Right cardiac atrium (tissue), 5 donors: ENCODE measurements around the gene LHFPL3. TPM values are rescaled to one million over a fixed set of nuclear protein-coding genes. Genes with fewer than 3 reads are reported as not detected.
"Not testable (repeated sequence)": the region's sequence is repeated elsewhere in the genome, so short reads cannot be mapped to it uniquely, and the experiment has no call there.

Source experiments
- ATAC-seq, 2 donors: fragments of 200-7000 bp; cut with Tn5 transposase; one replicate each; pipeline versions ENCODE4 v1.8.0 to v1.9.1; 2020; ENCODE audit warnings: moderate library complexity in 2 of 2, mild to moderate bottlenecking in 1 of 2
- DNase-seq, 3 donors: peaks; one replicate each; pipeline ENCODE4 v3.0.0-alpha.2; 2020
- H3K27ac ChIP-seq: one replicate; pipeline ENCODE4 v1.5.1; 2013; ENCODE audit warnings: mild to moderate bottlenecking, low read length, control low read depth, moderate library complexity
- H3K27me3 ChIP-seq: one replicate; pipeline ENCODE4 v1.6.1; 2013; ENCODE audit not compliant: control insufficient read depth, insufficient read depth
- H3K4me1 ChIP-seq: one replicate; pipeline ENCODE4 v1.6.1; 2013; ENCODE audit warnings: low read length; ENCODE audit not compliant: control insufficient read depth, insufficient read depth
- H3K4me3 ChIP-seq: one replicate; pipeline ENCODE4 v1.5.1; 2013; ENCODE audit warnings: low read length, control low read depth
- H3K9me3 ChIP-seq: one replicate; pipeline ENCODE4 v1.6.1; 2013; ENCODE audit warnings: low read length; ENCODE audit not compliant: control insufficient read depth
- WGBS: extraction: QIAGEN DNeasy Blood & Tissue Kit; methylation state at CpG from one replicate; pipeline ENCODE4 v1.1.7; 2013; 5-methylcytosine and 5-hydroxymethylcytosine counted together
- intact Hi-C, 4 donors: fragments of 100-400 bp; cut with DNase I; formaldehyde crosslinking; loops; one replicate each; pipeline versions ENCODE4 v1.11.0 to v1.14.0; 2022 to 2023
- polyA plus RNA-seq: library from polyadenylated mRNA; stranded (reverse); fragments of 200-250 nt; gene quantifications from one replicate; pipeline ENCODE4 v1.2.3, GENCODE V29; 2013
- total RNA-seq, 4 donors: library from RNA; stranded (reverse); fragmentation: NEBNext Ultra II Directional; extraction: Animal tissue kit (Norgen Biotek cat#: 25700); gene quantifications; one replicate each; pipeline ENCODE4 v1.2.1, GENCODE V29; 2021
- donor health status: healthy with polysubstance abuse.
- donor health status: DM: no; HTN: yes; CAD: no.
- donor health status: DM: no; HTN: no; CAD: no.
- donor health status: DM: no; HTN: yes; CAD: no; lungs with severe emphysema.
- donor health status: DM: yes; HTN: yes; CAD: no.

LHFPL3 gene
- total and polyA plus RNA-seq, 5 donors, result not detected

DNA sequence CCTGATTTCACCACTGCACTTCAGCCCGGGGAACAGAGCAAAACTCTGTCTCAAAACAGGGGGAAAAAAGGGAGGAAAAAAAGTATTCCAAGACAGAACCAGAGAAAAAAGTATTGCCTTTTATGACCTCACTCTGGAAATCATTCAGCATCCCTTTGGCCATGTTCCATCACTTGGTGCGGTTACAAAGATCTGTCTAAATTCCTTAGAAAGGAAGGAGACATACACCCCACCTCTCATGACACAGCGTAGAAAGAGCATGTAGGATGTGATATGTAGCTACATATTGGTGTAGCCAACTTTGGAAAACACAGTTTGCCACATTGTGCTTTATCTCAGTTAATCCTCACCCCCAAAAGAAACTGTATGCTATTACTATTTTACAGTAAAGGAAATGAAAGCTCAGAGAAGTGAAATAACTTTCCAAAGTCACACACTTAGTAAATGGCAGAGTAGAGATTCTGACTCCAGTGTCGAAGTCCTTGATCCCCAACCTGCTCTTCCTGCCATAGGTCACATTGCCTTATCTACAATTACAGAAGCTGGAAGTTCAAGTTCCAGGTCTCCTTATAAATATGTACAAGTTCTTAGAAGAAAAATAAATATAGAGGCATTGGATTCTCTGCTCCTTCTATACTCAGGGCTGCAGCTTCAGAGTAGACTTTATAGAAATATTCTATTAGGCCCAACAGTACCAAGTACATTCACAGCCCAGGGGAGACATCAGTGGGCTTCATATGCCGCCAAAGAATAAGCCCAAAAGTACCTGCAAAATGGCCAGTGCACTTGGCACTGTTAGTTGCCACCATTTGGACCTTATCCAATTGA, 594.0 kb downstream of the LHFPL3 start:
- no peaks in the 10 kb centered on the region for H3K9me3 ChIP-seq
- no peaks in the 10 kb centered on the region for H3K27me3 ChIP-seq
- WGBS, result 49% methylated on average over 5 of the region's 5 CpGs
- no peak for DNase-seq
- H3K27ac ChIP-seq, result peak overlapping the region; percentile 26
- intact Hi-C loops, result loop anchor here in 1 of 4 donors (5.0 kb wide), 1 partner anchor 40 kb away; no protein-coding TSS in a partner anchor
- H3K4me1 ChIP-seq, result peaks cover 2% of the 10 kb centered on the region
- peak; percentile 34 to 52 for ATAC-seq
- H3K4me3 ChIP-seq, result no peak overlapping the region

DNA sequence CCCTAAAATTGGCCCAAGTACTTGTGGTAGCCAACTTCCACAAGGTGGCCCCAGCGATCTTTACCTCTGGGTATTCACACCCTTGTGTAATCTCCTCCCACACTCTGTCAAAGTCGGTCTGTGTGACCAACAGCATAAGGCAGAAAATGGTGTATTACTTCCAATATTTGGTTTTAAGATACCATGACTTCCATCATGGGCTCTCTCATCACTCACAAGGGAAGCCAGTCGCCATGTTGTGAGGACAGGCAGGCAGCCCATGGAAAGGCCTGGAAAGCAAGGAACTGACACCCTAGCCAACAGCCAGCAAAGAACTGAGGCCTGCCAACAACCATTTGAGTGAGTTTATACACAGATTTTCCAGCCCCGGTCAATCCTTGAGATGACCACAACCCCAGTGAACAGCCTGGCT, 594.6 kb downstream of the LHFPL3 start:
- H3K9me3 ChIP-seq, result no peaks in the 10 kb centered on the region
- WGBS, result 21% methylated on average over 4 of the region's 4 CpGs
- DNase-seq (peak; percentile 73 to 85 (median 78)), ATAC-seq (peak; percentile 89 to 92)
- peak overlapping the region; percentile 26 for H3K27ac ChIP-seq
- intact Hi-C loops, result loop anchor here in 1 of 4 donors (5.0 kb wide), 1 partner anchor 41 kb away; no protein-coding TSS in a partner anchor
- no peaks in the 10 kb centered on the region for H3K27me3 ChIP-seq
- H3K4me3 ChIP-seq, result no peak overlapping the region
- peaks cover 2% of the 10 kb centered on the region for H3K4me1 ChIP-seq

DNA sequence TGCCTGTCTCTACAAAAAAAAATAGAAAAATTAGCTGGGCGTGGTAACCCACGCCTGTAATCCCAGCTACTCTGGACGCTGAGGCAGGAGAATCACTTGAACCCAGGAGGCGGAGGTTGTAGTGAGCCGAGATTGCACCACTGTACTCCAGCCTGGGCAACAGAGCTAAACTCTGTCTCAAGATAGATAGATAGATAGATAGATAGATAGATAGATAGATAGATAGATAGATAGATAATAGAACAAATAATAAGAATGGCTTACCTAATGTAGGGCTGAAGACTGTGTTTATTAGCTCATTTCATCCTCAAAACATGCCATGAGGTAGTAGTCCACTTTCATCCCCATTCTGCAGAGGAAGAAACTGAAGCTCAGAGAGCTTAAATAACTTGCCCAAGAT, 597.8 kb downstream of the LHFPL3 start:
- H3K27ac ChIP-seq, H3K4me3 ChIP-seq, H3K27me3 ChIP-seq, ATAC-seq, intact Hi-C loops, H3K9me3 ChIP-seq, H3K4me1 ChIP-seq, DNase-seq: not testable (repeated sequence)
- WGBS, result 95% methylated on average over 5 of the region's 5 CpGs

DNA sequence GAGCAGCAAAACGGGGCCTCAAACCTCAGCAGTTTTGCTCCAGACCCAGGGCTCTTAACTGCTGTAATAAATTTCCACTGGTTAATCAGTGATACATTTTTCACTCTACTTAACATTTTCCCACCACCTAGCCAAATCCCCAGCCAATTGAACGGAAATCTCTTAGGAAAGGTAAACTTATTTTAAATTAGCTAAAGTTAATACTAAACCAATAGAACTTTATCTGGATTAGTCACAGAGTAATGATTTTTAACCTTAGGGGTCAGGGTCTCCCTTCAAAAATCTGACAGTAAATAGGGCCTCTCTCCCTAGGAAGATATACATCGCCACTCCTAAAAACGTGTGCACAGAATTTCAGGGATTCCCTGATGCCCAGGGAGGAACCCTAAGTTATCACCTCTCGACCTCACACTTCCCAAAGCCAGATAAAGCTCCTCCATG, 598.2 kb downstream of the LHFPL3 start:
- ATAC-seq (no peak), DNase-seq (no peak)
- WGBS, result 77% methylated on average over 5 of the region's 5 CpGs
- intact Hi-C loops, result no loop called here
- Histone ChIP-seq H3K4me1 (peaks cover 2% of the 10 kb centered on the region), H3K27me3 (no peaks in the 10 kb centered on the region), H3K27ac (no peak overlapping the region), H3K4me3 (no peak overlapping the region), H3K9me3 (no peaks in the 10 kb centered on the region)

DNA sequence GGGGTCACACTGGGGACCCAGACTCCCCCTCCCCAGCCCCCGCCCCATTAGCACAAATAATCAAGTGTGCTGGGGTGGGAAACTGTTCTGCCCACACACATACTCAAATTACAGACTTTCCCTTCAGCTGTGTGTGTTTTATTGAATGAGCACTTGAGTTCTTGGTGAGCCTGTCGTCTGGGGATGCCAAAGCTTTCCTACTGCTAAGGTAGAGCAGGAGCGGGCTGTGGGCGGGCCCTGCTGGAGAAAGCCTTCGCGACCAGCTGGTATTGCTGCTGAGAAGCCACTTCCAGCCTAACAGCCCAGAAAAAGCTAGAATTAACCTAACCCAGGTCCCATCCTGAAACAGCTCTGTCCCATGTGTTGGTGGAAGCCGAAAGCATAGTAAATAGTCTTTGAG, 598.7 kb downstream of the LHFPL3 start:
- H3K9me3 ChIP-seq, result no peaks in the 10 kb centered on the region
- H3K4me3 ChIP-seq, result no peak overlapping the region
- H3K4me1 ChIP-seq, result peaks cover 2% of the 10 kb centered on the region
- H3K27ac ChIP-seq, result no peak overlapping the region
- DNase-seq, result peak in 1 of 3 donors; percentile 56
- intact Hi-C loops, result no loop called here
- WGBS, result 81% methylated on average over 7 of the region's 7 CpGs
- no peak for ATAC-seq
- no peaks in the 10 kb centered on the region for H3K27me3 ChIP-seq

DNA sequence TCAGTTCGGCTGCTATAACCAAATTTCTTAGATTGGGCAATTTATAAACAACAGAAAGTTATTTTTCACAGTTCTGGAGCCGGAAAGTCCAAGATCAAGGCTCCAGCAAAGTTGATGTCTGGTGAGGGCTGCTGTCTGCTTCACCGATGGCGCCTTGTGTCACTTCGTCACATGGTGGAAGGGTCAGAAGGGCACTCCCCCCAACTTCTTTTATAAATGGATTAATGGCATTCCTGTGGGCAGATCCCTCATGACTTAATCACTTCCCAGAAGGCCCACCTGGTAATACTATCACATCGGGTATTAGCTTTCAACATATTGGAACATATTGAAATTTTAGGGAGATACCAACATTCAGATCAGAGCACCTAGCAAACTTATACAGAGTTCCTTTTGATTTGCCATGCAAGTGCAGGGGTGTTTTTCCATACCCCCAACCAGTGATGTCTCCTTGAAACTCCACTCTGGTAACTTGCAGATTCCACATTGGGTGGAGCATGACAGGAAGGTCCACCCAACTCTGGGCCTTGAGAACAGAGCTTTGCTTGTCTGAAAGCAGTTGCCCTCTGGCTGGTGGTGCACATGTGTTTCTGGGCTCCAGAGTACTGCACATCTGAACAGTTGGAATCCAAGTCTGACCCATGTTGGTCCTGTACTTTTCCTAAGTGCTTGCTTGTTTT, 600.5 kb downstream of the LHFPL3 start:
- H3K4me3 ChIP-seq, result no peak overlapping the region
- H3K27ac ChIP-seq, result no peak overlapping the region
- no peak for DNase-seq
- 96% methylated on average over 6 of the region's 6 CpGs for WGBS
- no peaks in the 10 kb centered on the region for H3K9me3 ChIP-seq
- intact Hi-C loops, result no loop called here
- H3K4me1 ChIP-seq, result no peaks in the 10 kb centered on the region
- no peak for ATAC-seq
- H3K27me3 ChIP-seq, result no peaks in the 10 kb centered on the region

DNA sequence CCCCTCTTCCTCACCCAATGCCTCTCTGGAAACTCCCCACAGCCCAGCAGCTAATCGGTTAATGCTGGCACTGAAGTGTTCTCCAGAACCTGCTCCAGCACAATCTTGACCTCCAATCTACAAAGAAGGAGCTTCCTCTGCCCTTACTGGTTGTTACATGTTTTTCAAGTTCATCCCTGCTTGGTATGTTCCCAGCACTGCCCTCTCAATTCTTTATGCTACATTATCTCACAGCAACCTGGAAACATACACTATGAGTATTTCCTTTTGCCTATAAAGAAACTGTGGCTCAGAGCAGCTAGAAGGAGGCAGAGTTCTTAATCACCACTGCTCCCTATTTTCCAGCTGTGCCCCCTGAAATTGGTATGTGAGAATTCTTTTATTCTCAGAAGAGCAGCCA, 601.5 kb downstream of the LHFPL3 start:
- ATAC-seq (no peak), DNase-seq (no peak)
- Histone ChIP-seq H3K4me1 (no peaks in the 10 kb centered on the region), H3K9me3 (no peaks in the 10 kb centered on the region), H3K27me3 (no peaks in the 10 kb centered on the region), H3K4me3 (no peak overlapping the region), H3K27ac (no peak overlapping the region)
- 86% methylated on average over 1 of the region's 1 CpG for WGBS
- intact Hi-C loops, result no loop called here

DNA sequence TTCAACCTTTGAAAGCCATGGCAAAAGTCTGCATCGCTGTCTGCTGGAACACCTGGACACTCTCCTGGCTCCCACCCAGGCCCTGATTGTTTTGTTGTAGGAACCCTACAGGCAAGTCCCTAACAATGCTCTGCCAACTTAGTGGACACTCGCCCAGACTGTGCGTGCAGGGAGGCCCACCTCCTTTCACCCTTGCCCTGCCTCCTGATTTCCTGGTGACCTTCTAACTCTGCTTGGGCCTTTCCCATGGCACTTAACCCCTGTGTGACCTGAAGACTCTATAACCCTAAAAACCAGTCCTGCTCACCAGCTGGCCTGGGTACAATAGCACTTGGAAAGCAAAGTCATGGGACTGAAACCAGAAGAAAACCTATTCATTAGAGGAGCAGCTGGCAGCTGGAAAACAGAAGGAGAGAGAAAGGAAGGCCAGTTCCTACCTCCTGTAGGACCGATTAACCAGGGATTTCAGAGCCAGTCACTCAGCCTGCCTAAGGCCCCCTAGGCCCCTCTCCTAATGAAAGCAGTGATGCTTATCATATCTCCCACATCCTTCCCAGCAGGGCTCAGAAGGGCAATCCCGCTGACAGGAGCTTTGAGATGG, 602.9 kb downstream of the LHFPL3 start:
- no peak overlapping the region for H3K27ac ChIP-seq
- intact Hi-C loops, result no loop called here
- no peaks in the 10 kb centered on the region for H3K9me3 ChIP-seq
- DNase-seq, result no peak
- peak in 1 of 2 donors; percentile 70 for ATAC-seq
- H3K27me3 ChIP-seq, result no peaks in the 10 kb centered on the region
- H3K4me1 ChIP-seq, result no peaks in the 10 kb centered on the region
- WGBS, result 44% methylated on average over 5 of the region's 5 CpGs
- H3K4me3 ChIP-seq, result no peak overlapping the region

DNA sequence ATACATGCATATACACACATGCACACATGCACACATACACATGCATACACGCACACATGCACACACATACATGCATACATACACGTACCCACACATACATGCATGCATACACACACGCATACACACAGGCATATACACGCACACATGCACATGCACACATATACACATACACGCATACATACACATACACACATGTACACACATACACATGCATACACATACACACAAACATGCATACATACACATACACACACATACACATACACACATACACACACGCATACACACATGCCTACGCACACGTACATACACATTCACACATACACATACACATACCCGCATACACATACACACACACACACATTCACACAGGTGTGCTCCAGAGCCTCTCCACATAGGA, 604.6 kb downstream of the LHFPL3 start:
- Histone ChIP-seq H3K4me1 (no peaks in the 10 kb centered on the region), H3K4me3 (no peak overlapping the region), H3K27me3 (no peaks in the 10 kb centered on the region), H3K9me3 (no peaks in the 10 kb centered on the region), H3K27ac (no peak overlapping the region)
- DNase-seq (no peak), ATAC-seq (no peak)
- intact Hi-C loops, result no loop called here
- WGBS, result 96% methylated on average over 9 of the region's 9 CpGs

DNA sequence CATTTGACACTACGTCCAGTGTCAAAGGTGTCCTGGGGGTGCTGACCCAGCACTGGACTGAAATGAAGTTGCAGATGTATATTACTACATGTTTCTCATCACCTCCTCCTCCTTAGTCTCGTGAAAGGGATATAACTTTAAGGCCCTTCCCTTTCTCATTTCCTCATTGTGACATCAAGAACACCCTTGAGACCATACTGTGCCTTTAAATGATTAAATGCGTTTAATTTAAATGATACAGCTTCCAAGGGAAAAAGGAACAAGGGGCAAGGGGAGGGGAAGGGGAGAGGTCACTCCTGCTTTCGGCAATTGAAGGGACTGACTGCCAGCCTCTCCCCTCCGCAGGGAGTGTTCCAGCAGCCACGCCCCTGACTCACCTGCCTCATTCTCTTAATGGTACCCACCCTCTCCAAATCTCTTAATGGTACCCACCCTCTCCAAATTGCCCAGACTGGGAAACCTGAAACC, 605.2 kb downstream of the LHFPL3 start:
- intact Hi-C loops, result no loop called here
- 59% methylated on average over 6 of the region's 6 CpGs for WGBS
- no peak overlapping the region for H3K27ac ChIP-seq
- no peaks in the 10 kb centered on the region for H3K27me3 ChIP-seq
- ATAC-seq (peak in 1 of 2 donors; percentile 34), DNase-seq (no peak)
- no peaks in the 10 kb centered on the region for H3K4me1 ChIP-seq
- no peak overlapping the region for H3K4me3 ChIP-seq
- H3K9me3 ChIP-seq, result no peaks in the 10 kb centered on the region

DNA sequence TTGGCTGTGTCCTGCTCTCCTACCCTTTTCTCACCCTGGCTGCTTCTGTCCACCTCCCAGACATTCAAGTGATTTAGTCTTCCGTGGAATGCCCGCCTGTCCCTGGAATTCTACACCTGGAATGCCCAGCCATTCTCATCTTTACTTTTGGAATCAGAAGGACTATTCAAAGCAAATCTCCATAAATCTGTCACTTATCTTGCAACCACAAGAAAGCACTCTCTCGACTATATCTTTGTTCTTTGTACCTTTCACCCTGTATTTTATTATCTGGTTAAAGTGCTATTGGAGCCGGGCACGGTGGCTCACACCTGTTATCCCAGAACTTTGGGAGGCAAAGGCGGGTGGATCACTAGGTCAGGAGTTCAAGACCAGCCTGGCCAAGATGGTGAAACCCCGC, 606.3 kb downstream of the LHFPL3 start:
- no peak for DNase-seq
- Histone ChIP-seq H3K4me3 (no peak overlapping the region), H3K4me1 (no peaks in the 10 kb centered on the region), H3K27ac (no peak overlapping the region), H3K9me3 (no peaks in the 10 kb centered on the region), H3K27me3 (no peaks in the 10 kb centered on the region)
- no peak for ATAC-seq
- WGBS, result 92% methylated on average over 7 of the region's 7 CpGs
- intact Hi-C loops, result no loop called here
